B cell (primary cell): ENCODE results near the gene EXOC6.

Source experiments
- EZH2 ChIP-seq: IDR thresholded peaks from 2 replicates; pipeline ENCODE4 v1.6.1; 2012; ENCODE audit warnings: borderline replicate concordance, low read depth, mild to moderate bottlenecking, moderate library complexity, low read length; ENCODE audit not compliant: insufficient read depth, poor library complexity, severe bottlenecking
- TF ChIP-seq, protein P1 (sequence below): fragments of 200-600 bp; IDR thresholded peaks from one replicate; pipeline ENCODE4 v1.8.0; 2022; ENCODE audit warnings: antibody characterized with exemption, mild to moderate bottlenecking

DNA sequence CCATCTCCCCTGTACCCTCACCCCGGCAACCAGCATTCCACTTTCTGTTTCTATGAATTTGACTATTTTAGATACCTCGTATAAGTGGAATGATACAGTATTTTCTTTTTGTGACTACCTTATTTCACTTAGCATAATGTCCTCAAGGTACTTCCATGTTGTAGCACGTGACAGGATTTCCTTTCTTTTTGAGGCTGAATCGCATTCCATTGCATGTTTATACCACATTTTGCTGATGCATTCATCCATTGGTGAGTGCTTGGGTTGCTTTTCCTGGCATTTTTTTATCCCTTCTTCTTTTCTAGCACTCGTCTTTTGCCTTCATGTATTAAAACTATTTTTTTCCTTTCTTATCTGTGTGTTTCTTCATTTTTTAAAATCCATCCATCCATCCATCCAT lies 22.3 kb upstream of the EXOC6 start:
- TF ChIP-seq, protein P1, sequence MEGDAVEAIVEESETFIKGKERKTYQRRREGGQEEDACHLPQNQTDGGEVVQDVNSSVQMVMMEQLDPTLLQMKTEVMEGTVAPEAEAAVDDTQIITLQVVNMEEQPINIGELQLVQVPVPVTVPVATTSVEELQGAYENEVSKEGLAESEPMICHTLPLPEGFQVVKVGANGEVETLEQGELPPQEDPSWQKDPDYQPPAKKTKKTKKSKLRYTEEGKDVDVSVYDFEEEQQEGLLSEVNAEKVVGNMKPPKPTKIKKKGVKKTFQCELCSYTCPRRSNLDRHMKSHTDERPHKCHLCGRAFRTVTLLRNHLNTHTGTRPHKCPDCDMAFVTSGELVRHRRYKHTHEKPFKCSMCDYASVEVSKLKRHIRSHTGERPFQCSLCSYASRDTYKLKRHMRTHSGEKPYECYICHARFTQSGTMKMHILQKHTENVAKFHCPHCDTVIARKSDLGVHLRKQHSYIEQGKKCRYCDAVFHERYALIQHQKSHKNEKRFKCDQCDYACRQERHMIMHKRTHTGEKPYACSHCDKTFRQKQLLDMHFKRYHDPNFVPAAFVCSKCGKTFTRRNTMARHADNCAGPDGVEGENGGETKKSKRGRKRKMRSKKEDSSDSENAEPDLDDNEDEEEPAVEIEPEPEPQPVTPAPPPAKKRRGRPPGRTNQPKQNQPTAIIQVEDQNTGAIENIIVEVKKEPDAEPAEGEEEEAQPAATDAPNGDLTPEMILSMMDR: no peak
- TF ChIP-seq EZH2: no peak
